H1 (cell line): ENCODE measurements around the gene SERAC1. TPM values are rescaled to one million over a fixed set of nuclear protein-coding genes. Genes with fewer than 3 reads are reported as not detected.

Source experiments
- HDAC6 ChIP-seq: IDR thresholded peaks from one replicate; pipeline ENCODE4 v1.7.1; 2012; ENCODE audit warnings: low read depth, mild to moderate bottlenecking, inconsistent platforms, low read length, moderate library complexity
- RAD21 ChIP-seq, 2 experiments: IDR thresholded peaks in 1 of 2; conservative IDR thresholded peaks in 1 of 2; 2 replicates each; pipeline ENCODE4 v1.6.1; 2011; ENCODE audit warnings: low read depth in 2 of 2, low read length in 2 of 2, improper control_type of control experiment in 1 of 2, inconsistent platforms in 1 of 2, mild to moderate bottlenecking in 1 of 2, moderate library complexity in 1 of 2
- SAP30 ChIP-seq: fragments of 300-600 bp; sonication (generic); IDR thresholded peaks from 2 replicates; pipeline ENCODE4 v1.7.1; 2012; ENCODE audit warnings: low read length, moderate library complexity, mild to moderate bottlenecking, inconsistent platforms; ENCODE audit not compliant: insufficient read depth, insufficient replicate concordance
- TEAD4 ChIP-seq: IDR thresholded peaks from 2 replicates; pipeline ENCODE4 v1.6.1; 2012; ENCODE audit warnings: low read depth, low read length, inconsistent platforms, mixed read lengths
- polyA plus RNA-seq, 7 experiments: library from polyadenylated mRNA; depleted of rRNA in 3 of 7; stranded (reverse) in 5 of 7; unstranded in 2 of 7; fragments of >200 nt in 5 of 7; fragments of 200-250 nt in 2 of 7; gene quantifications; 1 replicate in 5 of 7; 2 replicates in 1 of 7; 4 replicates in 1 of 7; pipeline versions ENCODE4 v1.2.1 to v1.2.3, GENCODE V29; 2011 to 2013; ENCODE audit warnings: missing spikeins in 2 of 7, mixed read lengths in 2 of 7
- total RNA-seq: library from RNA; stranded (reverse); fragmentation: NEBNext Ultra II Directional; extraction: Animal tissue kit (Norgen Biotek cat#: 25700); gene quantifications from 2 replicates; pipeline ENCODE4 v1.2.1, GENCODE V29; 2021
- TF ChIP-seq, protein P1 (sequence below): IDR thresholded peaks from 2 replicates; pipeline ENCODE4 v1.6.1; 2011; ENCODE audit warnings: low read length, improper control_type of control experiment

The SERAC1 gene
- total and polyA plus RNA-seq, 2 of the 8 experiments (the other 6 are each of a cell fraction or from before 2014, with no cell fraction given) = 7.3 to 9.0 TPM

DNA sequence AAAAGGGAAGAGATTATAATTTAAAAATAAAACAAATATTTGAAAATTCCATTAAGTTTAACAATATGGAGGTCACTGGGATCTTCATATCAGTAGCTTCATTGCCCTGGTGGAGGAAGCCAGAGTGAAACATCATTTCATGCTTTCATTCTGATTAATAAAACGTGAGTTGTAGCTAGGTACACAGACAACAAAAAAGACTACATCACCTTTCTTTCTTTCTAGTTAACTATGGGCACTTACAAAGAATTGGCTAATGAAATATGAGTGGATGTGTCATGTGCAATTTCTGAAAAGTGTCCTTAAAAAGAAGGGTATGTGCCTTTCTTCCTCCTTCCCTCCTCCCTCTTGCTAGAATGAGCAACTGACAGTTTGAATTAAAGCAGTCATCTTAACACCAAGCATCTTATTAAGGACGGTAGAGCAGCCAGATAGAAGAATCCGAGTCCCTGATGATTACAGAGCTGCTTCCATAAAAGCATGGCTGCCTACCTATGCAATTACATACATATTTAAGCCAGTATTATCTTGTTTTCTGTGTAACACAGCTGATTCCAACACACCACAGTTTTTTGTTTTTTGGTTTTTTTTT is 3.4 kb downstream of the SERAC1 start (continued):
- TF ChIP-seq, protein P1, sequence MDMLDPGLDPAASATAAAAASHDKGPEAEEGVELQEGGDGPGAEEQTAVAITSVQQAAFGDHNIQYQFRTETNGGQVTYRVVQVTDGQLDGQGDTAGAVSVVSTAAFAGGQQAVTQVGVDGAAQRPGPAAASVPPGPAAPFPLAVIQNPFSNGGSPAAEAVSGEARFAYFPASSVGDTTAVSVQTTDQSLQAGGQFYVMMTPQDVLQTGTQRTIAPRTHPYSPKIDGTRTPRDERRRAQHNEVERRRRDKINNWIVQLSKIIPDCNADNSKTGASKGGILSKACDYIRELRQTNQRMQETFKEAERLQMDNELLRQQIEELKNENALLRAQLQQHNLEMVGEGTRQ = no peak
- no peak for TF ChIP-seq TEAD4
- TF ChIP-seq HDAC6 = no peak
- TF ChIP-seq RAD21 (IDR thresholded peaks at IDR 0.05 in 1 of 2, conservative IDR thresholded peaks at IDR 0.05 in 1 of 2; ENCODE audit: low read depth in 2 of 2, low read length in 2 of 2) = no peak
- no peak for TF ChIP-seq SAP30
- TF ChIP-seq, all 59 proteins: peak for 0
